NOMO-1 treated with DMSO at 0.1 percent for 48 hours (cell line): ENCODE results near the gene OR3A2.
"Not testable (repeated sequence)": the region's sequence is repeated elsewhere in the genome, so short reads cannot be mapped to it uniquely, and the experiment has no call there.

Source experiments
- DNase-seq: peaks from one replicate; lab custom pipeline; 2025; ENCODE audit not compliant: unreplicated experiment; lab: John Stamatoyannopoulos, UW

OR3A2 gene

DNA sequence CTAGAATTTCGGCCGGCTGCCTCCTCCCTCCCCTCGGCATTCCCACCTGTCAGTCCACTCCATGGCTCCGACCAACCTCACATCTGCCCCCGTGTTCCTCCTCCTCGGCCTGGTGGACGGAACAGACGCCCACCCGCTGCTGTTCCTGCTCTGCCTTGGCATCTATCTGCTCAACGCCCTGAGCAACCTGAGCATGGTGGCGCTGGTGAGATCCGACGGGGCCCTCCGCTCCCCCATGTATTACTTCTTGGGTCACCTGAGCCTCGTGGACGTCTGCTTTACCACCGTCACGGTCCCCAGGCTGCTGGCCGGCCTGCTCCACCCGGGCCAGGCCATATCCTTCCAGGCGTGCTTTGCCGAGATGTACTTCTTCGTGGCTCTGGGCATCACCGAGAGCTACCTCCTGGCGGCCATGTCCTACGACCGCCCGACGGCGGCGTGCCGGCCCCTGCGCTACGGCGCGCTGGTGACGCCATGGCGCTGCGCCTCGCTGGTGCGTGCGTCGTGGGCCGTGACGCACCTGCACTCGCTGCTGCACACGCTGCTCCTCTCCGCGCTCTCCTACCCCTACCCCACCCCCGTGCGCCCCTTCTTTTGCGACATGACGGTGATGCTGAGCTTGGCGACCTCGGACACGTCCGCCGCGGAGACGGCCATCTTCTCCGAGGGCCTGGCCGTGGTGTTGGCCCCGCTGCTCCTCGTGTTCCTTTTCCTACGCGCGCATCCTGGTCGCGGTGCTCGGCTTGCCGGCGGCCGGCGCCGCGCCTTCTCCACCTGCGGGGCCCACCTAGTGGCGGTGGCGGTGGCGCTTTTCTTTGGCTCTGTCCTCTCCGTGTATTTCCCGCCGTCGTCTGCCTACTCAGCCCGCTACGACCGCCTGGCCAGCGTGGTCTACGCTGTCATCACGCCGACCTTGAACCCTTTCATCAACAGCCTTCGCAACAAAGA is at the start of gene OR3A2:
TSS of gene OR3A2 (minus strand) at position 440 of the 948 bp plus-strand sequence.
- no peak for DNase-seq

DNA sequence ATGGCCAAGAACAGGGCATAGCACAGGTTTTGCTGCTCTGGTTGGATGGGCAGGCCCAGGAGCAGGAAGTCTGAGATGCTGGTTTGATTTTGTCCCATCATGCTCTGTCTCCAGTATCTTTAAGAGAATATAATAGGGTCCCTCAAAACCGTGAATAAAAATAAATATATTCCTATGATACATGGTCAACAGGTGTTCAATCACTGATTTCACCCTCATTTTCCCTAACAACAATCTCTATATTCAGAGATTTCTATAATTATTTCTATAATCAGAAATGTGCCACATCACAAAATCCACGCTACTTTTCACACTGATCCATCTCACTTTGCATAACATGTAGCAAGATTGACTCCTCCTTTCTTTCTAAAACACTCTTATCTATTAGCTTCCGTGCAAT is 47.6 kb upstream of the OR3A2 start, which contains the start of gene OR1E2:
TSS of gene OR1E2 (minus strand) at position 101 of the 400 bp plus-strand sequence. CDS start at position 101, 0 bp downstream.
- DNase-seq = no peak

- DNase-seq = peak; percentile 68
These were observed 47.1 kb upstream of the OR3A2 start for GRCh38 chr17:3433215-3433614.

- DNase-seq = no peak
These were observed 32.1 kb upstream of the OR3A2 start for GRCh38 chr17:3418222-3418621.

- no peak for DNase-seq
These were observed 29.5 kb upstream of the OR3A2 start for GRCh38 chr17:3415610-3416009.

DNA sequence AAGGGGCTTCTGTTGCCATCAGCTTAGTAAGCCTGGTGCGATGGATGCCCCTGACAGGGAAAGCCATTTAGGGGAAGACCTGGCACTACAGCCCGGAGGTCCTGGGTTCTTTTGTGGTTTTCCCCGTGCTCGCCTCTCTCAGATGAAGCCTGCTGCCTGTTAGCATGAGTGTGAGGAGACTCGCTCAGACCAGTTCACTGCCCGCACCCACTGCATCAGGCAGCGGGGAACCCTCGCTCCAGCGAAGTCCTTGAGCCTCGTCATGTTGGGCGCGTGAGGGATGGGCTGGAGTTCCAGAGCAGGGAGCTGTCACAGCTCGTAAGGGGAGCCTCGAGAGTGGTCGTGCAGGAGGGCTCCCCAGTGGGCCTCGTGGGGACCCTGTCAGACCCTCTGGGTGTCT is 26.1 kb upstream of the OR3A2 start:
- DNase-seq = not testable (repeated sequence)

GRCh38 chr17:3411070-3411469 is 25.0 kb upstream of the OR3A2 start, which contains the start of gene OR3A3:
Gene OR3A3, plus strand, starts transcription at chr17:3411370.
- no peak for DNase-seq

GRCh38 chr17:3403856-3404255 is 17.7 kb upstream of the OR3A2 start:
- not testable (repeated sequence) for DNase-seq

GRCh38 chr17:3401786-3402185 is 15.7 kb upstream of the OR3A2 start:
- DNase-seq = no peak

GRCh38 chr17:3400055-3400454 is 13.9 kb upstream of the OR3A2 start:
- no peak for DNase-seq

DNA sequence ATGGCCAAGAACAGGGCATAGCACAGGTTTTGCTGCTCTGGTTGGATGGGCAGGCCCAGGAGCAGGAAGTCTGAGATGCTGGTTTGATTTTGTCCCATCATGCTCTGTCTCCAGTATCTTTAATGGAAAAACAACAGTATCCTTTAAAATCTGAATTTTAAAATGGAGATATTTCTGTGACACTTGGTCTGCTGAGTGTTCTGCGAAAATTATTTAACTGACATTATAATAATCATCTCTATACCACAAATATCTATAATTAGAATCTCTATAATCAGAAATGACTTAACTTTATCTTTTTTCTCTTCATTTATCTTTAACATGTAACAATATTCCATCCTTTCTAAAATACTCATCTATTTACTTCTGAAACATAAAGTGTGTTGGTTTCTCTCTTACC is 12.2 kb upstream of the OR3A2 start, which contains the start of gene OR1E1:
TSS of gene OR1E1 (minus strand) at position 101 of the 400 bp plus-strand sequence. CDS start at position 101, 0 bp downstream.
- DNase-seq = no peak

DNA sequence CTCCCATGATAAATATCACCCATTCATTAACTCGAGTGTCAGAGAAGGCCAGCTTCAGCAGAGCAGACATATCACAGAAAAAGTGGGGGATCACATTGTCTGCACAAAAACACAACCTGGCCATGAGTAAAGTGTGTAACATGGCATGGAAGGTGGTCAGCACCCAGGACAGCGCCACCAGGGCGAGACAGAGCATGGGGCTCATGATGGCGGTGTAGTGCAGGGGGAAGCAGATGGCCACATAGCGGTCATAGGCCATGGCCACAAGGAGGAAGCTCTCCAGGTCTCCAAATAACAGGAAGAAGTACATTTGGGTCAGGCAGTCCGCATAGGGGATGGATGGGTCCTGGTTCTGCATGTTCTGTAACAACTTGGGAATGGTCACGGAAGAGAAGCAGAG is 11.7 kb upstream of the OR3A2 start:
- not testable (repeated sequence) for DNase-seq

GRCh38 chr17:3389791-3390190 is 3.7 kb upstream of the OR3A2 start:
- no peak for DNase-seq

DNA sequence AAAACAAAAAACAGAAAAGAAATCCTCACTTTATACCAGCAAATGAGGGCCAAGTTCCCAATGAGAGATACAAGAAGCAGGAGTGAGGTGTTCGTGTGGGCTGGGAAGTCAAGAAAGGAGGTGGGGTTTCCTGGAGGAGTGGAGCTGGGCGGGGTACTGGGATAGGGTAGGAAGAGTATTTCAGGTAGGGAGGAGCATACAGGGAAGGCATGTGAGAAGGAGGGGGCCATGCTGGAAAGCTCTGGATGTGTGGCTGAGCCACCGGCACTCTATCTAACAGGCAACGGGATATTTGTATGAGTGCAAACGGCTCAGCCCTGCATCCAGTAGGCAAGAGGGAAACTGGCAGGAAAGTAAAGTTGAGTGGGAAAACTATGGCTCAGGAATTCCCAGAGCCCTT is 4.2 kb downstream of the OR3A2 start:
- DNase-seq = no peak

- no peak for DNase-seq
These were observed 7.8 kb downstream of the OR3A2 start for GRCh38 chr17:3378321-3378720.

DNA sequence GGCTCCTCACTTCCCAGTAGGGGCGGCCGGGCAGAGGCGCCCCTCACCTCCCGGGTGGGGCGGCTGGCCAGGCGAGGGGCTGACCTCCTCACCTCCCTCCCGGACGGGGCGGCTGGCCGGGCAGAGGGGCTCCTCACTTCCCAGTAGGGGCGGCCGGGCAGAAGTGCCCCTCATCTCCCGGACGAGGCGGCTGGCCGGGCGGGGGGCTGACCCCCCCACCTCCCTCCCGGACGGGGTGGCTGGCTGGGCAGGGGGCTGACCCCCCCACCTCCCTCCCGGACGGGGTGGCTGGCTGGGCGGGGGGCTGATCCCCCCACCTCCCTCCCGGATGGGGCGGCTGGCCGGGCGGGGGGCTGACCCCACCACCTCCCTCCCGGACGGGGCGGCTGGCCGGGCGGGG is 14.9 kb downstream of the OR3A2 start:
- not testable (repeated sequence) for DNase-seq

- not testable (repeated sequence) for DNase-seq
These were observed 43.3 kb downstream of the OR3A2 start for GRCh38 chr17:3342782-3343181.

DNA sequence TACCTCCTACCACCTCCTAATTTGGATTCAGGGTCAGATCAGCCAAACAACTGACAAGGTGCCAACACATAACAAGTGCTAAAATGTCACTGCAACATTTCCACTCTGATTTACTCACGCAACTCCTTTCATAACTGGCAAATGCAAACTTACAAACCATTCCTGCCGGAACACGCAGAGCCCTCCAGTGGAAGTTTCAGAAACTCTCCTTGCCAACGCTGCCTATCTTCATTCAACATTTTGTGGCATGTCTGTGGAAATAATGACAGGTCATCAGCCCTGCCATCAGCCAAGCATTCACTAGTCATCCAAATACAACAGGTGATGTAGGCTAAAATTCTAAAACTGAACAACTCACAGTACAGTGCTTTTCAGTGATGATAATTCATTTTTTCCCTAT is 50.2 kb downstream of the OR3A2 start:
- DNase-seq = no peak

DNA sequence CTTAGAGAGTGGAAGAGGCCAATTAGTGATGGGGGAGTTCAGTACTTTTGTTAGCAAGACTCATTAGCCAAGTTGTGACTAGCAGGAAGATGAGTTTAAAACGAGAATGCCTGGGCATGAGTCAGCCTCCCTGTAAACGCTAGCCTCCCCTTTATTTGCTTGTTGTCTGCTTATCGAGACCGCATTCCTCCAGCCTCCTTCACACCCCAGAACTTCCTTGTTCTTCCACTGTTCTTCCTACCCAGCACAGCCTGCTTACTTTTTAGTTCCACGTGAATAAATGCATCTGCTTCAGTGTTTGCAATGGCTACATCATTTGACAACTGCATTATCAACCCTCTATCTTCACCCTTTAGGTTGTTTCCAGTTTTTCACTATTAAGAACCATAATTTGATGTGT is 67.8 kb downstream of the OR3A2 start:
- no peak for DNase-seq

DNA sequence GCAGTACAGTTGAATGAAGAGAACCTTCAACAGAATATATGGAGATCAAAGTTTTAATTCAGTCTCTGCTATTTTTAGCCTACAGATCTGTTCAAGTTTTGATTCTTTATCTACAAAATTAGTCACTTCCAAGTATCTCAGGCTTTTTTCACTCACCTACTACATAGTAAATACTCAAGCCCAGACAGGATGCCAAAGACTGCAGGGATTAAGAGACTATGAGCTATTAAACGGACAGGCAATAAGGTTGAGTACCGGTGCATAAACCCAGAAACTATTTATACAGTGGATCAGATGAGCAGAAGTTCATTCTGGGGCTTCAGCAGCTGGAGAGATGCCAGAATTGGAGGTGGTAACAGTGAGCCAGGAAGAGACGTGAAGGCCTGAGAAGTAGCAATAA is 69.3 kb downstream of the OR3A2 start:
- no peak for DNase-seq

GRCh38 chr17:3308603-3309002 is 77.5 kb downstream of the OR3A2 start:
- no peak for DNase-seq

DNA sequence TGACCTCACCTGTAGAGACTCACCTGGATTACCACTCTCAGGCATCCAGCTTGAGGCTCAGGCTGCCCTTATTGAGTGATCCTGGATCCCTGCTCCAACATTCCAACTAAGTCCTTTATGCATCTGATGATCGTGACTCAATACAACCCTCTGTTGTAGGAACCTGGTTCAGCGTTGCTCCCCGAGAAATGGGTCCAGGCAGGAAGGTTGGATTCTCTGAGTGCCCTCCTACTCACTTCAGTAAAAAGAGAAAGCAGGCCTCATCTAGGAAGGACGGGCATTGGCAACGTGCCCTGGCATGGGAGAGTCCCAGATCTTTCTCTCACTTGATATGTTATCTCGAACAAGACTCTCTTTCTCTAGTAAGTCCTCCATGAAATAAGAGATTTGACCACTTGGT is 87.8 kb downstream of the OR3A2 start, which contains the start of gene OR3A1:
TSS of gene OR3A1 (minus strand) at position 101 of the 400 bp plus-strand sequence. CDS start 5,778 bp downstream, outside the sequence.
- no peak for DNase-seq
